HuH-7 (cell line): ENCODE results near the gene CELF3.
"Not testable (repeated sequence)": the region's sequence is repeated elsewhere in the genome, so short reads cannot be mapped to it uniquely, and the experiment has no call there.

ENCODE experiments used
- DNase-seq: peaks from one replicate; pipeline ENCODE4 v3.0.0; 2011; ENCODE audit warnings: low spot score

CELF3 gene

DNA sequence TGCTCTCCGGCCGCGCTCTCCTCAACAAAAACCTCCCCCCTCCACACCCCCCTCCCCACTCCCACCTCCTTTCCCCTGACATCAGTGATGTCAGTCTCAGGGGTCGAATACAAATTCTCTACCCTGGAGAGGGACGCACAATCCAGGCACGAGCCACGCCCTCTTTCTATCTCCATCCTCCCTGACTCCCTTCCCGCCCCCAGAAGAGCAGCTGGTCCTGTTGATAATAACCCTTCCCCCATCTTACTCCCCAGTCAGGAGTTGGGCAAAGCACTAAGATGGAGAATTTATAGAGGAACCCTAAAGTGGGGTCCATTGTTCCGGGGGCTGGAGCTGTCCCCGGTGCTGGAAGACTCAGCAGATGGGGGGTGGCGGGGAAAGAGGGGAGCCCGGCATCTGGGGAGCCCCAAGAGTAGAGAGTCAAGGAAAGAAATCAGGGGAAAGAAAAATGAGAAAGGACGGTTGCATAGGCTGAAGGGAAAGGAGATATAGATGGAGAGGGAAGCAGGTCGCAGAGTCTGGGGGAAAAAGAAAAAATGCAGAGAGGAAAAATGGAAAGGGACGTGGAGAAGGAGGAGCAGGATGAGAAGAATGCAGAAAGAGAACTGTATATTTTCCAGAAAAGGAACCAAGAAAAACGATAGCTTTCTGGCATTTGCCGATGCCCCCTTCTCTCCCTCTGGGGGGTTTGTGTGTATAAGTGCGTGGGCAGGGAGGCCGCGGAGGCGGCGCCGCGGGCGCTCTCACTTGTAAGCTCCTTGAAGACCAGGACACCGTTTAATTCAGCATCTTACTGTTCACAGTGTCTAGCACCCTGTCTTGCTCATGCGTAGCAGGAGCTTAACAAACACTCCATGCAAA is at the start of gene CELF3:
Gene CELF3, minus strand, starts transcription at position 33 of the 861 bp plus-strand sequence. CDS start 783 bp downstream, outside the sequence.
- DNase-seq: no peak

DNA sequence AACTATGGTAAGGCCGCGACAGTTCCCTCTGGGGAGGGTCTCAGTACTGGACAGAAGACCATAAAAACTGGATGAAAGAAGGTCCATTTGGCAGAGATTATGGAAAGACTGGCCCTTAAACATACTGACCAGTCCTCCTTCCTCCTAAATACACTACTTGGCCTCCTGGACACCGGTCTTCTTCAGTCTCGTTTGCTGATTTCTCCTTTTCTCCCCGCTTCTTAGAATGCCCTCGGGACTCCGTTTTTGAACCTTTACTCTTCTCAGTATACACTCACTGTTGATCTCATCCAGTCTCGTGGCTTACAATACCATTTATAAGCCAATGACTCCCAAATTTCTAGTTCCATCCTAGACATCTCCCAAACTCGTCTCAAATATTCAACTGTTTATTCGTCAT is 47.4 kb upstream of the CELF3 start:
- peak; percentile 20 for DNase-seq

DNA sequence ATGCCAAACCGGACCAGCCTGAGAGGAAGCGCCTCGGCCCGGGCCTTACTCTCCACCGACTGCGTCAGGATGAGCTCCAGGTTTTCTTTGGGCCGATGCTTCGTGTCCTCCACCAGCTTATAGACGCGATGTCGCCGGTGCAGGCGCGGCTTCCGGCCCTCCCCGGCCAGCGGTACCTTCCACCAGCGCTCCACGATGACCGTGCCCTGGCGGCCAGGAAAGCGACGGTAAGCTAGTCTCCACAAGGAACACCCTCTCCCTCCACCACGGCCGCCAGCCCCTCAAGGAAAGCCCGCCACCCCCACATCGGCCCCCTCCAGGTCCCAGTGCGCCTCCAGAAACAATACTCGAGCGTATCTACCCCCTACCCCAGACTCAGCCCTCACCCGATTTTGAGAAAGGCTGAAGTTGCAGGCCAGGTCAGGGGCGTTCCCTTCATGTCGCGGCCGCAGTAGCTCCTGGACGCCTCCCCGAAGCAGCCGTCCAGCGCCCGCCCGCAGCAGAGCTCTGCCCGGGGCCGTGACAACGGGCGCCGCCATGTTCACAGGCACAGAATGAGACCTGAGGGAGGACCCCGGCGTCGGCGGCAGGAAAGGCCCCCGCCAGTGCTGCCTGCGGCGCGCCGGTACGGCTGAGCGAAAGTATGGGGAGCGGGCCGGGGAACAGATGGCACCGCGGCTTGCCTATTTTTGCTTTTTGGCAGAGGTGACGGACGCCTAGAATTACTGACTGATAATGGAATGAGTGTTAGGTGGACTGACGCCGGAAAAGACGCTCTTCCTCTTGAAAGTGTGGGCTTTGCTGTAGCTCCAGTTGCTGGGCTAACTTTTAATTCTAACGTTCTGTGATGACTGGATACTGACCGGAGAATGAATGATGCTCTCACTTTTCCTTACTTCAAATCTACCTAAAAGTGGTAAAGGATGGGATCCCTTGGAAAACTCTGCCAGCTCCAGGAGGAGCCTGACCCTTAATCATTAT is 46.6 kb upstream of the CELF3 start, which contains the start of gene MRPL9:
Gene MRPL9, minus strand, starts transcription at position 556 of the 981 bp plus-strand sequence. Its CDS starts 17 bp downstream, at position 539.
- peak; percentile 79 for DNase-seq

DNA sequence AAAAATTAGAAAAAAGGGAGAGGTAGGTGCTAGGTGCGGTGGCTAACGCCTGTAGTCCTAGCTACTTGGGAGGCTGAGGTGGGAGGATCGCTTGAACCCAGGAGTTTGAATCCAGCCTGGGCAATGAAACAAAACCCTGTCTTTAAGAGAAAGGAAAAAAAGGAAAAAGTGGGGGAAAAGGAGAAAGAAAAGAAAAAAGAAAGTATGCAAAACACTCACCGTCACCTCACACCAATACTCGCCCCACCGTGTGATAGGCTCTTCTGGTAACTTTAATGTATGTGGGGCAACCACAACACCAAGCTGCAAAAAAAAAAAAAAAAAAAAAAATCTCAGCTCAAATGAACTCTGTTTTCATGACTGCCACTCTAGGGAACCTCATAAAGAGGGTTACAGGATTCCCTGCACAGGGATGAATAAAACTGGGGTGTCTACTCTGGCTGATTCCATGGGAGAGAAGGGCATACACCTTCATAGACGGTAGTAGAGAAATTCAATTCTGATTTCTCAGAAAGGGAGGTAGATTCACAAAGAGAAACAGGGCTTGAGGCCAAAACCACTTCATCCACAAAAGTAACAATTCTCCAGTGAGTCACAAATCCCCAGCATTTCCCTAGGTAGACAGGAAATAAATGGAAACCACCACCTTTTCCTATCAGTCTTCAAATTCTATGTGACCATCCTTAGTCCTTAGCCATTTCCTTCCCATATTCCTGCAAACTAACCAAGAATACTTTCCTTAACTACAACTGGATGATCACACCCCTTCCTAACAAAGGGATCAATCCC is 44.2 kb upstream of the CELF3 start:
- no peak for DNase-seq

DNA sequence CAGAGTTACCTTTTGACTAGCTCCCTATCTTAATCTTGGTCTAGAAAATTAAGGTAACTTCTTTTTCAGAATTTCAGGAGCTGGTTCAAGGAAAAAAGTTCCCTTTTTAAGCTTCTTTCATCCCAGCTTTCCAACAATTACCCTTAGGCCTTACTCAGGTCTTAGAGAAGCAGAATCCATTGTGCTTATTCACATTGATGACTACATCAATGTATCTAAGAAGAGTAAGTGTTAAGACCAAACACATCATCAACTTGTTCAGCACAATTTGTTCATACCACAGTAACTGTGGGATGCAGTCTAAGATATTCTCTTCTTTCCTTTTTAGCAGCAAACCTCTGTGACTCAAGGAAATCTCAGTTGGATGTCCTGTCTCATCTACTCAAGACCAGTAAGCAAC is 42.6 kb upstream of the CELF3 start:
- no peak for DNase-seq

DNA sequence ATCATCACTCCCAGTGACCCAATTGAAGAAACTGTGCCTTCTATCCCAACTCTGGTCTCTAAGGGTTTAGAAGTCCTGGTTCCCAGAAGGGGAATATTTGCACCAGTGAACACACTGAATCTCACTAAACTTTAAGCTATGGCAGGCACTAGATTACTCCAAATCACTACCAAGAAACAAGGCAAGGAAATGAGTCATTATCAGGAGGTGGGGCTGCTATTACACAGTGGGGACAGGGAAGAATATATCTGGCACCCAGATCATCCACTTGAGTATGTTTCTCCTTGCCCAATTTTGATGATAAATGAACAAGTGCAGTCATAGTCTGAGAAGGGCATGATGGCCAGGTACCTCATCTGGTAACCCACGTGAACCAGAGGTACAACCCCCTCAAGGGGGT is 39.7 kb upstream of the CELF3 start:
- DNase-seq: no peak

DNA sequence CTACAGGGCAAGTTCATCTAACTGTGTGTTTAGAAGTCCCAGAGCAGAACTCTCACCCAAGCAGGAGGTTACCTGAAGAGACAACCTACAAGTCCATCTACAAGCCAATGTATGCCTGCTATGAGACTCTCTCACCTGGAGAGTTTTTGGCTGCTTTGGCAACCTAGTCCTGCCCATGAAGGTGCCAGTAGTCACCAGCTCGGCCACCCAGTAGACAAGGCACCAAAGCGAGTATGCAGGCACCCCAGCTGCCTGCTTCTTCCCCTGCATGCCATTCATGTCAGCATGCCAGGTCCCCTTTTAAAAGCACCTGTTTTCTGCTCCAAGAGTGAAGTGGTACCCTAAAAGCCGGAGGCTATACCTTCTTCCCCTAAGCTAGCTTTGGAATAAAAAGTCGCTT is 24.9 kb upstream of the CELF3 start:
- DNase-seq: no peak

DNA sequence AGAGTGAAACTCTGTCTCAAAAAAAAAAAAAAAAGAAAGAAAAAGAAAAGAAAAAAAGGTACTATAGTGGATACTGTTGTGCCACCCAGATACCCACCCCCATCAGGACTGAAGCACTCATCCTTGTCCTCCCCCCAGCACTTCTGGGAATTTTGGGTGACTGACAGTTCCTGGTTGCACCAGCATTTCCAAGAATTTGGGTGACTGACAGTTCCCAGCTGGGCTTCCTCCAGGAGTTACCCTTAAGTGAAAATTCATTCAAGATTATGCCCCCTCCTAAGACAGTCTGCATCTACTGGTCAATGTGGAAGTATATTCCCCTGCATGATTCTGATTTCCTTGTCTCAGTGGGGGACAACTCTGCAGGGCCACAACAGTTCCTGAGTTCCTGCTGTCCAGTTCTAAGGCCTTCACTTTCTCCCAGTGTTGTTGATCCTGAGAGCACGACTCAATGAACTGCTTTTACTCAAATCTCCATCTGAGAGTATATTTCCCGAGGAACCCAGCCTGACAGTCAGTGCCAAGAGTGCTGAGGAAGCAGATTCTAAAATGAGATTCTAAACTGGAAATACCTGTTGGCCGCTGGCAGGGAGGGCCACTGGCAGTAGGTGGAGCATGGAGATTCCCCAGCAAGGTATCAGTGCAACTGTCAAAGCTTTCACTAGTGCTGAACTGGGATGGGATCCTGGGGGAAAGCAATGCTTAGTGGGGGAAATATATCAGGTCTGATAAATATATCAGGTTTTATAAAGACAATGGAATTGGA is 23.2 kb upstream of the CELF3 start:
- no peak for DNase-seq

DNA sequence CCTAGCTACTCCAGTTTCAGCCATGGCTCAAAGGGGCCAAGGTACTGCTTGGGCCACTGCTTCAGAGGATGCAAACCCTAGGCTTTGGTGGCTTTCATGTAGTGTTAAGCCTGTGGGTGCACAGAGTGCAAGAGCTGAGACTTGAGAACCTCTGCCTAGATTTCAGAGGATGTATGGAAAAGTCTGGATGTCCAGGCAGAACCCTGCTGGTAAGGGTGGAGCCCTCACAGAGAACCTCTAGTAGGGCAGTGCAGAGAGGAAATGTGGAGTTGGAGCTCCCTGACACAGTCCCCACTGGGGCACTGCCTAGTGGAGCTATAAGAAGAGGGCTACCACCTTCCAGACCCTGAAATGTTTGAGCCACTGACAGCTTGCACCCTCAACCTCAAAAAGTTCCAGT is 20.9 kb upstream of the CELF3 start:
- DNase-seq: no peak

DNA sequence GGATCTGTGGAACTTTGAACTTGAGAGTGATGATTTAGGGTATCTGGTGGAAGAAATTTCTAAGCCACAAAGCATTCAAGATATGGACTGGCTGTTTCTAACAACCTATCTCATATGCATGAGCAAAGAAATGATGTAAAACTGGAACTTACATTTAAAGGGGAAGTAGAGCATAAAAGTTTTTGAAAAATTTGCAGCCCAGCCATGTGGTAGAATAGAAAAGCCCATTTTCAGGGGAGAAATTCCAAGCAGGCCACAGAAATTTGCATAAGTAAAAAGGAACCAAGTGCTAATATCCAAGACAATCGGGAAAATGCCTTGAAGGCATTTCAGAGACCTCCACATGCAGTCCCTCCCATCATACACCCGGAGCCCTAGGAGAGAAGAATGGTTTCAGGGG is 20.4 kb upstream of the CELF3 start:
- DNase-seq: no peak

DNA sequence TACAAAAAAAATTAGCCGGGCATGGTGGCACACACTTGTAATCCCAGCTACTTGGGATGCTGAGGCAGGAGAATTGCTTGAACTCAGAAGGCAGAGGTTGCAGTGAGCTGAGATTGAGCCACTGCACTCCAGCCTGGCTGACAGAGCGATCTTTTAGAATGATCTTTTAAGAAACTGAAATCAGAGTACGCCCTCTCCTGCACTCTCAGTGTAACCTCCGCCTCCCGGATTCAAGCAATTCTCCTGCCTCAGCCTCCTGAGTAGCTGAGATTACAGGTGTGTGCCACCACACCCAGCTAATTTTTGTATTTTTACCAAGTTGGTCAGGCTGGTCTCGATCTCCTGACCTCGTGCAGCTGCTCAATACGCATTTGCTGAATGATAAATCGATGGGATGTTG is 17.4 kb upstream of the CELF3 start:
- DNase-seq: not testable (repeated sequence)

DNA sequence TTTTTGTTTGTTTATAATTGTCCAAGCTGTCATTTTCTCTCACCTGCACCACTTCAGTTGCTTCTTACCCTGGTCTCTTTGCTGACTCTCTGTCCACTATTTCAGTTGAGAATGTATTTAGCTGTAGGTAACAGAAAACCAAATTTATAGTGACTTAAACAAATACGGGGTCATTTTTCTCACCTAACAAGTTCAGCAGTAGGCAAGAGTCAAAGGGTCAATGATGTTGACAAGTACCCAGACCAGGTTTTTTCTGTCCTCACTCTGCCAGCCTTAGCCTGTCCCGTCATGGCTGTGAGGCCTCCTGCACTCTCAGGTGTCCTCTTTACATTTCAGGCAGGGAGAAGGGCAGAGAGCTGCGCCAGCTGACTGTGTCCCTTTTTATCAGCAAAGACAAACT is 16.5 kb upstream of the CELF3 start:
- no peak for DNase-seq

DNA sequence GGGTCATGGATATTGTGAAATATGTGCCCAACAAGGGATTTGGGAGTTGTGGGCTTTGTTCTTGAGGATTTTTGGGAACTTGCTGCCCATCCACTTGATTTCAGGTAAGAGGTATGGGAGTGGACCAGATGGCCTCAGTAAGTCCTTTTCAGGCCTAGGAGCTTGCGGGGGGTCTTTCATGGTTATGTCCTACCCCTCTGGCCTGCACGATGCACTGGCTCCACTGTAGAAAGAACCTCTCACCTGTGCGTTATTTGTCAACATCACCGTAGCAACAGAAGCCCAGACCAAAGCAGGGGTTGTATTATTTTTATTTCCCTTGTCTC is 13.3 kb upstream of the CELF3 start:
- DNase-seq: no peak

DNA sequence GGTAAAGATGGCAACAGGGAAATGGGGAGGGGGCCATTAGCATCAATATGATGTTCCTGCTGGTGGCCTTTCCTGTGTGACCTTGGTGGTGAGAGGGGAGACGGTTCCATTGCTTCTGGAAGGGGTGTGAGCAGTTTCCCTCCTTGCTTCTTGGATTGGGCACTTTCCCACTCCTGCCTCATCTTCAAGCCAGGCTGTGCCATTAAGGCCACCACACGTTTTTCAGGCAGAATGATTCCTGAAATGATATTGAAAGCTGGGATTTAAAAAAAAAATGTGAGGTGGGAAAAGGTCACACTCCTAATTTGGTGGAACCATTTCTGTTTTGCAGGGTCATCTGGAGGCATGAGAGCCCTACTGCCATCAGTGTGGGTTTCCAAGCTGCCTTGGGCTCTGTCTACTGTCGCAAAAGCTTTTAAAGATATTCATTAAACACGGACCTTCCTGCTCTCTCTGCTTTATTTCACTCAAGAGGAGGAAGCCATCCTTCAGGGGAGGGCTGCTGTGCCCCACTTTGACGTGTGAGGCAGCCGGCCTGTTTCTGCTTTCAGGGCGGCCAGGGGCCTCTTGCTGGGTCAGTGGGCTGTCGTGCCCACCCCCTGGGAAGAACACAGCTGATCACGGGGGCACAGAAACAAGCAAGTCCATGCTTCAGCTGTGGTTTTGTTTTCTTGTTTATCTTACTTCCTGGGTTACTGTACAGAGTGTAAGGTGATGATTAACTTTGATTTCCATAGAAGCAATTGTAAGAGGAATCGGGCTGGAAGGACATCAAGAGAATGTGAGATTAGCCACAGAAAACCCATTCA is 12.8 kb upstream of the CELF3 start:
- DNase-seq: no peak

DNA sequence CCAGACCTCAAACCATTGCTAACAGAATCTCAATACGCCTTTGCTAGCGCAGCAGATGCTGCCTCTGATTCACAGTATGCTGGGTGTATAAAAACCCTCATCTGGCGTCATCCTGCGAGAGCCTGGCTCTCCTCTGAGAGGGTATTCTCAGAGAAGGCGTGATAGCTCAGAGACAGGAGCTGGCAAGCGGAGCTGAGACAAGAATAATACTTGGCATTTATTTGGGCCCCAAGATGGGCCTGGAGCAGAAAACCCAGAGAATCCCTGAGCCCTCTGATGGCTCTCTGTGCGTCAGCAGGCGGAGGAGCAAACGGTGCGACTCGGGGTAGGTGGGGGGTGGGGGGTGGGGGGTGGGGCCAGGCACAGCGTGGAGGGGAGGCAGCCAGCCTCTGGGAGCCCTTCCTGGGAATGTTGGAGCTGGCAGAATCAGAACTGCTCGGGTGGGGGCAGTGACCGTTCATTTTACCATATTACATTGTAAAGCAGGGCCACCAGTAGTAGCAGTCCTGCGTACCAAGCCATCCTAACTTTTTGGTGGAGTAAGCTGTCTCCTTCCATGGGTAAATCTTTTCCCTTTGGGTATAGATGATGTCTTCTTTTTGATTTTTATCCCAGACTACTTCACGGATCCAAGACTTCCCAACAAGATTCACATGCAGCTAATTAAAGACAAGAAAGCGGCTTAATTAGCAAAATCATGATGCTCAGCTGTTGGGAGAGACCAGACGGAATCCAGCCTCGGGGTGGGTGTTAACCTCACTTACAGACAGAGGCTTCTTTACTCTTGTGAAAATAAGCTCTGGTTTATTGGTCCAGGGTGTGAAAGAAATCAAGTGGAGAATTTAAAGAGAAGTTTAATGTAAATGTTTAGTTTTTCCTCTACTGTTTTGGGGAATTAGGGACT is 11.8 kb upstream of the CELF3 start:
- no peak for DNase-seq

DNA sequence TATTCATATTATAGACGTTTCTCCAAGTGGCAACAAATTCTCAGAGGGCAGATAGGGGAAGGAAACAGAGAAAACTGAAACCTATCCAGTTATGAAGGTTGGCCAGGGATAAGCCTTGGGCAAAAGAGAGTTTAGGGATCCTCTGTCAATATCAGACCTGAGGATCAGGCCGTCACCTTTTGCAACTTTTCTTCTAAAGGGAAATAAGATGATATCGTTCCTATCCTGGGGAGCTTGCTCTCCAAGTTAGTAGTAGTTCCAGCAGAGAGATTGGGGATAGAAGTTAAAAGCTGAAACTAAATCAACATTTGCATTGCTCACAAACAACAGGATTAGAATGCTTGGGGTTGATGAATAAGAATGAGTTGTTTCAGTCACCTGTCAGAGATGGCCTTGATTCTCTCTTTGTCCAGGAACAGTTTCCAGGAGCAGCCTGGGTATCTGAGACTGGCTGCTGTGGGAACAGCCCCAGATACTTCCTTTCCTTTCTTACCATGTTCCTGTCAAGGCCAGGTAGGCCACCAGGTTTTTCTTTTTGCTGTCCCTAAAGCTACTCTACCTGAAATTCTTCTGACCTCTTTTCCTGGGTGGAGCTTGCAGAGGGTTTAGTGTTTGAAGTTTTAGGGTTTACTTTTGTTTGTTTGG is 7.2 kb upstream of the CELF3 start:
- no peak for DNase-seq

DNA sequence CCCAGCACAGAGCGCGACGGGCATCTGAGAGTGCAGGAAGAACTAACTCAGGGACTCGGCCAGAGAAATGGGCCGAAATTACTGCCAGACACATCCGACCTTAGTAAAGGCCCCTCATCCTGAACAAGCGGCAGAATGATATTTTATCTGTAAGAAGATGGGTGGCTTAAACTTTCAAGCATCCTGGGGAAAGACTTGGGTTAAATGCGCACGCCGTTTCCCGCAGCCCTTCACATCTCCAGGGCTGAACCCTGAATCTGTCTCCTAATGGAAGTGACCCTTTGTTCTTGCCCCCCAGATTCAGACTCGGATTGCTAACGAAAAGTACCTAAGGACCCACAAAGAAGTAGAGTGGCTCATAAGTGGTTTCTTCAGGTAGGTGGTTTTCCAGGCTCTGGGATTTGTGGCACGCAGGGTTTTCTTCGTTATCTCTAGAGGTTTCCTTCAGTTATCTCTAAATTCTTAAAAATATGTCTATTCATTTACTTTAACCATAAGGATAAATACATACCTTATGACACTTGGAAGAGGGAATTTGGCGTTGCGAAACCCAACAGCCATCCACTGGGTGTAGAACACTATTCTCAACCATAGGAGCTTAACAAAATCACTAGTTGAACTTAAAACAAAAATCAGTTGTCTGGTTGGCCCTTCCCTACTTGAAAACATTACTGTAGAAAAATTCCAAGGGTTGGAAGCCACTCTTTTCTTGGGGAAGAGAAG is 5.3 kb upstream of the CELF3 start:
- DNase-seq: no peak
